ENCODE results near the gene UBB. TPM values are rescaled to one million over a fixed set of nuclear protein-coding genes. Genes with fewer than 3 reads are reported as not detected.

The UBB gene
- total RNA-seq, 4 donors from 2014 or later = 606 to 678 (median 615) TPM

- WGBS, 2 donors = 66 to 69% methylated on average over 15 of the region's 15 CpGs
- intact Hi-C loops (cut with DNase I; ENCODE audit: low total_unique reads) = no loop called here
- DNase-seq (ENCODE audit: low spot score in 2 of 2) = no peak
- no peak overlapping the region for H3K4me3 ChIP-seq (ENCODE audit: low read depth, poor library complexity, severe bottlenecking)
- no peak for TF ChIP-seq POLR2A (IDR thresholded peaks at IDR 0.05)
- no peak for TF ChIP-seq CTCF (IDR thresholded peaks at IDR 0.05)
Observed at GRCh38 chr17:16428098-16428882, 47.4 kb downstream of the UBB start.

- WGBS, 2 donors = 71 to 85% methylated on average over 9 of the region's 9 CpGs
- H3K4me3 ChIP-seq (ENCODE audit: low read depth, poor library complexity, severe bottlenecking) = no peak overlapping the region
- TF ChIP-seq POLR2A (IDR thresholded peaks at IDR 0.05) (no peak), CTCF (IDR thresholded peaks at IDR 0.05) (no peak)
- intact Hi-C loops (cut with DNase I; ENCODE audit: low total_unique reads) = no loop called here
- no peak for DNase-seq (ENCODE audit: low spot score in 2 of 2)
Observed at GRCh38 chr17:16429083-16429482, 48.2 kb downstream of the UBB start.

GRCh38 chr17:16430650-16431049, 49.8 kb downstream of the UBB start:
- WGBS, 2 donors = 75 to 81% methylated on average over 6 of the region's 6 CpGs
- DNase-seq (ENCODE audit: low spot score in 2 of 2) = no peak
- intact Hi-C loops (cut with DNase I; ENCODE audit: low total_unique reads) = no loop called here
- H3K4me3 ChIP-seq (ENCODE audit: low read depth, poor library complexity, severe bottlenecking) = no peak overlapping the region
- TF ChIP-seq POLR2A (IDR thresholded peaks at IDR 0.05) = no peak
- no peak for TF ChIP-seq CTCF (IDR thresholded peaks at IDR 0.05)

- no peak for DNase-seq (ENCODE audit: low spot score in 2 of 2)
- no peak overlapping the region for H3K4me3 ChIP-seq (ENCODE audit: low read depth, poor library complexity, severe bottlenecking)
- 92 to 97% methylated on average over 12 to 15 of the region's 15 CpGs for WGBS, 2 donors
- TF ChIP-seq CTCF (IDR thresholded peaks at IDR 0.05) (no peak), POLR2A (IDR thresholded peaks at IDR 0.05) (no peak)
- intact Hi-C loops (cut with DNase I; ENCODE audit: low total_unique reads) = no loop called here
Observed at GRCh38 chr17:16432017-16432416, 51.1 kb downstream of the UBB start.

Other genes with a start within 250 kb of the UBB start
- 100 to 1,000 TPM in 3 of 4 donors, 10 to 100 TPM in 1; 84.2 to 161 (median 115) TPM for gene NCOR1, start 165.6 kb upstream of the UBB start, total RNA-seq
- 10 to 100 TPM; 25.5 to 93.4 (median 40.7) TPM for gene PIGL, start 163.9 kb upstream of the UBB start, total RNA-seq
- gene CENPV, start 27.6 kb upstream of the UBB start, total RNA-seq = 1 to 10 TPM; 2.1 to 4.9 (median 3.8) TPM
- gene TRPV2, start 34.5 kb downstream of the UBB start, total RNA-seq = 1 to 10 TPM; 3.3 to 8.9 (median 6.9) TPM
- 1 to 10 TPM in 2 of 4 donors, under 1 TPM in 2; 0.74 to 1.6 (median 0.99) TPM for gene LRRC75A, start 111.1 kb downstream of the UBB start, total RNA-seq
- 10 to 100 TPM in 1 of 4 donors, 1 to 10 TPM in 3; 3.9 to 11.8 (median 5.8) TPM for gene ZNF287, start 188.1 kb downstream of the UBB start, total RNA-seq